Measurements from ENCODE around the gene CD300A. TPM values are rescaled to one million over a fixed set of nuclear protein-coding genes. Genes with fewer than 3 reads are reported as not detected.
"Not testable (repeated sequence)": the region's sequence is repeated elsewhere in the genome, so short reads cannot be mapped to it uniquely, and the experiment has no call there.

The CD300A gene
- total and polyA plus RNA-seq, 12 donors: 0.38 to 13.1 (median 1.4) TPM

DNA sequence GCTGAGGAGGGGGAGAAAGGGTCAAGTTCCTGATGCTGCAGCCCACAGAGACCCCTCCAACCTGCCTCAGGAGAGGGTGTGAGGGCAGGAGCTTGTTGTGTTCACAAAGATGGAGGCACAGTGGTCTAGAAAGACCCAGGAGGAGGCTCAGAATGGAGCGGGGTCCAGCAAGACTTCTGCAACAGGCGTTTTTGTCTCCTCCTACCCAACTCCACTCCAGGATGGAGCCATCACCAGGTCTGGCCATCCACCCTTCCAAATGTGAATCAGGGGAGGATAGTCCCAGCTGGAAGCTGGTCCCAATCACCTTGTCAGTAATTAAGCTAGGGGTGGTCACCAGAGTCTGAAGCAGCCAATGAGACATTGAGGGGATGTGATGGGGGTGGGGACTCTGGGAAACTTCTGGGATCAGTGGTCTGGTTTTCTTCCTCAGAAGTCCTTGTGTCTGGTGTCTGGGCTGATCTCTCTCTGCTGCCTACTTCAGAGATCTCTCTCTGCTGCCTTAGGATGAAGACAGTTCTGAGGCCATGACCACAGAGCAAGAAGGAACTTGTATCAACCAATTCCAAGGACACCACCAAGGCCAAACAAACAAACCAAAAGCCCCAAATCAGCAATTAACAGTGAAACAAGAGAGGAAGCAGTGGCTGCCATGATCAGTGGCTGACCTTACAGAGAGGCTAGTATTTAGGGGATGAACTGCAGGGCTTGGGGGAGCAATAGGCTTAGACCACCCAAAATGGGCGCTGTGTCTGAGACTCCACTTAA, 50.3 kb downstream of the CD300A start:
- intact Hi-C loops (cut with DNase I): no loop called here
- Histone ChIP-seq H3K4me3 (no peak overlapping the region), H3K27me3 (peaks cover 0 to 13% (median 2%) of the 10 kb centered on the region in 7 donors), H3K9me3 (peaks cover 0 to 5% (median 0%) of the 10 kb centered on the region in 11 donors), H3K27ac (peak overlapping the region in 1 of 10 donors; percentile 47), H3K36me3 (no peaks in the 10 kb centered on the region), H3K4me1 (peaks cover 0 to 40% (median 0%) of the 10 kb centered on the region in 9 donors)
- no peak for DNase-seq
- no peak for ATAC-seq
- 86 to 87% methylated on average over 3 of the region's 3 CpGs for WGBS, 2 donors
- TF ChIP-seq, protein P1, sequence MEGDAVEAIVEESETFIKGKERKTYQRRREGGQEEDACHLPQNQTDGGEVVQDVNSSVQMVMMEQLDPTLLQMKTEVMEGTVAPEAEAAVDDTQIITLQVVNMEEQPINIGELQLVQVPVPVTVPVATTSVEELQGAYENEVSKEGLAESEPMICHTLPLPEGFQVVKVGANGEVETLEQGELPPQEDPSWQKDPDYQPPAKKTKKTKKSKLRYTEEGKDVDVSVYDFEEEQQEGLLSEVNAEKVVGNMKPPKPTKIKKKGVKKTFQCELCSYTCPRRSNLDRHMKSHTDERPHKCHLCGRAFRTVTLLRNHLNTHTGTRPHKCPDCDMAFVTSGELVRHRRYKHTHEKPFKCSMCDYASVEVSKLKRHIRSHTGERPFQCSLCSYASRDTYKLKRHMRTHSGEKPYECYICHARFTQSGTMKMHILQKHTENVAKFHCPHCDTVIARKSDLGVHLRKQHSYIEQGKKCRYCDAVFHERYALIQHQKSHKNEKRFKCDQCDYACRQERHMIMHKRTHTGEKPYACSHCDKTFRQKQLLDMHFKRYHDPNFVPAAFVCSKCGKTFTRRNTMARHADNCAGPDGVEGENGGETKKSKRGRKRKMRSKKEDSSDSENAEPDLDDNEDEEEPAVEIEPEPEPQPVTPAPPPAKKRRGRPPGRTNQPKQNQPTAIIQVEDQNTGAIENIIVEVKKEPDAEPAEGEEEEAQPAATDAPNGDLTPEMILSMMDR (IDR thresholded peaks at IDR 0.05): no peak

DNA sequence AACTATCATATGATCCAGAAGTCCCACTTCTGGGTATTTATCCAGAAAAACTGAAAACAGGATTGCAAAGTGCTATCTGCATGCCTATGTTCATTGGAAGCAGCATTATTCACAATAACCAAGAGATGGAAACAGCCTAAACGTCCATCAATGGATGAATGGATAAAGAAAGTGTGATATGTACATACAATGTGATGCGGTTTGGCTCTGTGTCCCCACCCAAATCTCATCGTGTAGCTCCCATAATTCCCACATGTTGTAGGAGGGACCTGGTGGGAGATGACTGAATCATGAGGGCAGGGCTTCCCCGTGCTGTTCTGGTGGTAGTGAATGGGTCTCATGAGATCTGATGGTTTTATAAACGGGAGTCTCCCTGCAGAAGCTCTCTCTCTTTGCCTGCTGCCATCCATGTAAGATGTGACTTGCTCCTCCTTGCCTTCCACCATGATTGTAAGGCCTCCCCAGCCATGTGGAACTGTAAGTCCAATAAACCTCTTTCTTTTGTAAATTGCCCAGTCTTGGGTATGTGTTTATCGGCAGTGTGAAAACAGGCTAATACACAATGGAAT, 52.1 kb downstream of the CD300A start:
- WGBS, 2 donors: 74 to 78% methylated on average over 6 of the region's 6 CpGs
- H3K4me3 ChIP-seq; DNase-seq; intact Hi-C loops (cut with DNase I); ATAC-seq; H3K9me3 ChIP-seq; H3K36me3 ChIP-seq; H3K27ac ChIP-seq: not testable (repeated sequence)
- Histone ChIP-seq H3K4me1 (peaks cover 0 to 32% (median 0%) of the 10 kb centered on the region in 9 donors), H3K27me3 (peaks cover 0 to 11% (median 0%) of the 10 kb centered on the region in 7 donors)

GRCh38 chr17:74520016-74520434, 53.6 kb downstream of the CD300A start:
- peaks cover 0 to 12% (median 0%) of the 10 kb centered on the region in 7 donors for H3K27me3 ChIP-seq
- H3K4me1 ChIP-seq: peaks cover 0 to 44% (median 0%) of the 10 kb centered on the region in 9 donors
- 68 to 73% methylated on average over 3 of the region's 3 CpGs for WGBS, 2 donors
- no peaks in the 10 kb centered on the region for H3K36me3 ChIP-seq
- H3K4me3 ChIP-seq: no peak overlapping the region
- TF ChIP-seq, protein P1 (IDR thresholded peaks at IDR 0.05): no peak
- ATAC-seq (peak in 7 of 8 donors; percentile 52 to 81 (median 65)), DNase-seq (peak in 1 of 2 donors; percentile 28)
- peaks cover 0 to 9% (median 0%) of the 10 kb centered on the region in 11 donors for H3K9me3 ChIP-seq
- intact Hi-C loops (cut with DNase I): no loop called here
- H3K27ac ChIP-seq: peak overlapping the region in 5 of 10 donors; percentile 56 to 95 (median 62)

DNA sequence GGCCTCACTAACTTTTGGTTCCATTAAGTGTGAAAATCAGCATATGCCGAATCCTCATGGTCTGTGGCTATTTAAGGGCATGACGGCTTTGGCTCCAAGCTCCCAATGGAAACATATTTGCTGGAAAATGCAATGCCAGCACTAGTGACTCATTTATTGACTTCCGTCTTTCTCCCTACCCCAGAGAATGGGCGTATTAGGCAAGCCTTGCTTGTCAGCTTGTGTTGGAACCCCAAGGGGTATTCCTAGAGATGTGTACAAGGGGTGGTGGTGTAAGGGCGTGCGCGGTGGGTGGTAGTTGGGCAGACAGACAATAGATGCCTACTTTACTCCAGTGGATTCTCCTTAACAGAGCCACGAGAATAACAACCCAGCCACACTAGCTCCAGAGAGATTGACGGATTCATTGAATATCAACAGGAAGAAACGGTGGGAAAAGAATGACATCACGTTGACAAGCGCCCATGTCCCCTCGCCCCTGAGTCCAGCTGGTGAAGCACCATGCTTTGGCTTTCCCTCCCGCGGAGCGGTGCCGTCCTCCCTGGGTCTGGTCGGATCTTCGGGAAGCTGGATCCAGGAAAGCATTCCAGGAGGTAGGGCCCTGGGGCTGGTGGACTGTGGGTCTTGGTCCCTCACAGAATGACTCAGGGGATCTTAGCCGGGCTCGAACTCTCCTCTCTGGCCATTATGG, 54.5 kb downstream of the CD300A start:
- no peaks in the 10 kb centered on the region for H3K36me3 ChIP-seq
- peak in 1 of 2 donors; percentile 20 for DNase-seq
- intact Hi-C loops (cut with DNase I): no loop called here
- H3K9me3 ChIP-seq: peaks cover 0 to 9% (median 0%) of the 10 kb centered on the region in 11 donors
- ATAC-seq: peak in 7 of 8 donors; percentile 52 to 79 (median 69)
- TF ChIP-seq, protein P1 (IDR thresholded peaks at IDR 0.05): no peak
- peaks cover 0 to 45% (median 0%) of the 10 kb centered on the region in 9 donors for H3K4me1 ChIP-seq
- 80 to 88% methylated on average over 21 of the region's 21 CpGs for WGBS, 2 donors
- H3K27me3 ChIP-seq: peaks cover 0 to 18% (median 0%) of the 10 kb centered on the region in 7 donors
- H3K4me3 ChIP-seq: peak overlapping the region in 1 of 10 donors; percentile 3
- H3K27ac ChIP-seq: peak overlapping the region in 8 of 10 donors; percentile 14 to 95 (median 56)
